SK-N-DZ (cell line): Measurements from ENCODE around the gene MMP8. TPM values are rescaled to one million over a fixed set of nuclear protein-coding genes. Genes with fewer than 3 reads are reported as not detected.
"Not testable (repeated sequence)": the region's sequence is repeated elsewhere in the genome, so short reads cannot be mapped to it uniquely, and the experiment has no call there.

Experiments
- DNase-seq: peaks from one replicate; pipeline ENCODE4 v3.0.0-alpha.2; 2015; ENCODE audit warnings: low spot score
- polyA plus RNA-seq, 2 experiments: library from polyadenylated mRNA; depleted of rRNA; stranded (reverse); fragments of >200 nt; gene quantifications; 2 replicates each; pipeline ENCODE4 v1.2.3, GENCODE V29; 2014

MMP8 gene, protein sequence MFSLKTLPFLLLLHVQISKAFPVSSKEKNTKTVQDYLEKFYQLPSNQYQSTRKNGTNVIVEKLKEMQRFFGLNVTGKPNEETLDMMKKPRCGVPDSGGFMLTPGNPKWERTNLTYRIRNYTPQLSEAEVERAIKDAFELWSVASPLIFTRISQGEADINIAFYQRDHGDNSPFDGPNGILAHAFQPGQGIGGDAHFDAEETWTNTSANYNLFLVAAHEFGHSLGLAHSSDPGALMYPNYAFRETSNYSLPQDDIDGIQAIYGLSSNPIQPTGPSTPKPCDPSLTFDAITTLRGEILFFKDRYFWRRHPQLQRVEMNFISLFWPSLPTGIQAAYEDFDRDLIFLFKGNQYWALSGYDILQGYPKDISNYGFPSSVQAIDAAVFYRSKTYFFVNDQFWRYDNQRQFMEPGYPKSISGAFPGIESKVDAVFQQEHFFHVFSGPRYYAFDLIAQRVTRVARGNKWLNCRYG
- polyA plus RNA-seq (2014; cell fraction: cytosol; rRNA removed), result not detected in 2 replicates
- polyA plus RNA-seq (2014; cell fraction: nucleus; rRNA removed), result not detected in 2 replicates

GRCh38 chr11:102724904-102725500 lies at the start of gene MMP8:
TSS of gene MMP8 (minus strand) at chr11:102724954. CDS start at chr11:102724855, 99 bp downstream.
- no peak for DNase-seq

DNA sequence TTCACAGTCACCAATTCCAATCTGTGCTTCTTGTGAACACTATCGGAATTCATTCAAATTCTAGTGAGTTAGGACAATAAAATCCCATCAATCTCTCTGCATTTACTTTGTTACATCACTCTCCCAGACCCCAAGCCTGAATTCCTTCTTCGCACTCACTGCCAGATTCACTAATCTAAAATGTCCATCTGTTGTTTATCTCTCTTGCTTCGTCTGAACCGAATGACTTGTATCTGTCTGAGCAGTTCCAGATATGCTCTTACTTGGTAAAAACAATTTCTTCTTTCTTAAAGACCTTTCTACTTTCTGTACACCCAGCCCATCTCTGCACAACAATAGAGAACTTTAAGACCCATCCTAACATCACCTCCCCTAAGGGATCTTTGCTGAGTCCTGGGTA lies 48.6 kb upstream of the MMP8 start:
- no peak for DNase-seq

DNA sequence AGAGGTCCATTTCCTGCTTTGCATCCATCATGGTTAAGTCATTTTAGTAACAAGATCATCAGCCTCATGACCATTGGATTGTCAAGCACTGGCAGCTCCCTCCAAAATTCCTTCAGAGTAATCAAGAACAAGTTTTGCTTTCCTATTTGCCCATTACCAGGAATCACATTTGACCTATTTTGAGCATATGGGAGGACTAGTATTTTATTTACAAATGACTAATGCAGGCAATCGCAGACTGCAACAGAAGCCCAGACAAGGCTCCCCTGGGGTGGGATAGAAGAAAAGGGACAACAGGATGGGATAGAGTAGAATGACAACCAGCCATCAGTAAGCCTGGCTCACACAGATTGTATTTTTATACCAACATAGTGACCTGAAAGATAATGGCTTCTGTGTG lies 46.6 kb upstream of the MMP8 start:
- no peak for DNase-seq

DNA sequence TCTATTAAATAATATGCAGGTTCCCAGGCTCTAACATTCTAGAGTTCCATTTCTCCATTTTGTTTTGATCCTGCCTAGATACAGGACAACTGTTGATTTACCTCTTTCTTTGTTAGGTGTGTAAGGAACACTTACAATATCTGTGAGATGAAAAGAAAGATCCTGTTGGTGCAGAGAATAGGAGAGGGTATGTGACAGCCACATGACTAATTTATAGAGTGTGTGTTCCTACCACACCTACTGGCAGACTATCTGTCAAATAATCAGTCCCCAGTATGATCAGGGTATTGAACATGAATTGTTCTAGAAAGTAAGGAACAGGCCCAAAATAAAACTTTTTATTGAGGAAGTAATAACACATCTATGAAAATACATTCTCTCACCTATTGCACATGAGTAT lies 45.4 kb upstream of the MMP8 start:
- DNase-seq, result no peak

DNA sequence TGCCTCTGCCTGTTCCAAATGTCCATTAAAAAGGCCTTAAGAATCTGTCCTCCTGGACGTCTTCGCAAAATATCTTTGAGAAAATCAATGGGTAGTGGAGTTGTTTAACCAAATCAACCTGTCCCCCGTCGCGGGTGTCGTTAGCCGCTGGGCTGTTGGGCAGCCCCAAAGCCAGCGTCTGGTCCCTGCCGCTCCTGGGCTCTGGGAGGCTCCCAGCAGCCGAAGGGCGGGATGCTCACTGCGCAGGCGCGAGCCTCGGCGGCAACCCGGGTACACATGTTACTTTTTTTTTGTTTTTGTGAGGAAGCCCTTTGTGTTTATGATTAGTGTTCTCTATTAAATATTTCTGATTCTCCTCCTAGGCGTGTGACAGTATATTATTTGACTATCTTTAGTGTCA lies 43.0 kb upstream of the MMP8 start:
- no peak for DNase-seq

GRCh38 chr11:102763440-102763839 lies 38.7 kb upstream of the MMP8 start:
- no peak for DNase-seq

DNA sequence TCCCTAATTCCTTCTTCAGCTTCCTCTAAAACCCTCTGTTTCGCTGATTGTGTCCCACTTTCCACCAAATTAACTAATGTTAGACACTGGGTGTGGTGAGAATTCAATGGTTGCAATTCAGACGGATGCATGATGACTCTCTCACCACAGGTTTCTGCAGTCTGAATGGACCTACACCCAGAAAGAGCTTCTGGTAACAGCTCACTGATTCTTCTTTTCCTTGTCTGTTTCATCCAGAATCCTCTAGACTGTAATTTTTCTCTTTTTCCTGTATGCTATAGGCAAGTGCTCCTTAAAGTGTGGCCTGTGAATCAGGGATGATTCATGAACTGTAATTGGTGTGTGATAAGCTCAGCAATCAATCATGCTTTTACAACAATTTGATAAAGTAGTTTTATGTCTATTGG lies 37.6 kb upstream of the MMP8 start:
- DNase-seq, result no peak

GRCh38 chr11:102761646-102762238 lies 37.0 kb upstream of the MMP8 start:
- no peak for DNase-seq

GRCh38 chr11:102760344-102761035 lies 35.7 kb upstream of the MMP8 start:
- DNase-seq, result no peak

DNA sequence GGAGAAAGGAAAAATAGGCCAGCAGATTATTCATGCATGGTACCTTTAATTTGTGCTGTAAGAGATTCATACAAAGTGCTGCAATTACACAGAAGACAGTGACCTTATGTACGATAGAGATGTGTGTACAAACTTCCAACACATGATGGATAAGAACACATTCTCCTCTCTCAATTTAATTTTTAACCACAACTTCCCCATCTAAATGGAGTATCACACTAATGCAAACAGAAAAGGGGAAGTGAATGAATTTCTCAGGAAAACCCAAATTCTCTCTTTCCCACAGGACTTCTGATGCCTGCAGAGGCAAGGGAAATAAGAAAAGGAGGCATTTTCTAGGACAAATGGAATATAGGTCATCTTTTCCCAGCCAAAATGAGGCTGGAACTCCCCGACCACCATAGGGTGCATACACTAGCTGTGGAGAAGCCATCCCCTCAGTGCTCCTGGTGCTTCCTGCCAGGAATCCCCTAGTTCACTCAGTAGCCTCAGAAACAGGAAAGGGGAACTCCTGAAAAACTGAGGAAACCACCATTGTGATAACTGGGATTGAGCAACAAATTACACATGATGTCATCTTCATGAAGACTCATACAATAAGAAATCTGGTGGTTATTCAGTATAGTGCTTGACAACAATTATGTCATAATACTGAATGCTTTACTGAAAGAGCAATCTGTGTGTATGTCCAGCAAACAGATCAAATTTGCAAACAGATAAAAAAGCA lies 33.2 kb upstream of the MMP8 start:
- no peak for DNase-seq

GRCh38 chr11:102753267-102753666 lies 28.5 kb upstream of the MMP8 start:
- DNase-seq, result no peak

DNA sequence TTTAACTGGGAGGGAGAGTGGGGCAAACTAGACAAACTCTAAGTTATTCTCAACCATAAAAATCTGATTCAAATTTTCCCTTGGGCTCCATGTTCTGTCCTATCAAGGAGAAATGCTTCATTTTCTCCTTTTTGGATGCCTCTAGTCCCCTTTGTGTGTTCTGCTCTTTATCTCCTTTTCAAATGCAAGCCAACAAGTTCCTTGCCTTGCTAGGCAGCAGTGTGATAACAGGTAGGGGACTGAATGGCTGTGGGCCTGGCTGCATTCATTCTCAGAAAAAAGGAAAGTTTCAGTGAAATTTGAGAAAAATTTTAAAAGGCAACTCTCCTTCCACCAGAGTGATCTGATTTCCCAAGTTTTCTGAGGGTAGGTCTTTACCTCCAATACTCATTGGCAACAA lies 26.9 kb upstream of the MMP8 start:
- DNase-seq, result no peak

GRCh38 chr11:102749101-102749722 lies 24.5 kb upstream of the MMP8 start:
- no peak for DNase-seq

DNA sequence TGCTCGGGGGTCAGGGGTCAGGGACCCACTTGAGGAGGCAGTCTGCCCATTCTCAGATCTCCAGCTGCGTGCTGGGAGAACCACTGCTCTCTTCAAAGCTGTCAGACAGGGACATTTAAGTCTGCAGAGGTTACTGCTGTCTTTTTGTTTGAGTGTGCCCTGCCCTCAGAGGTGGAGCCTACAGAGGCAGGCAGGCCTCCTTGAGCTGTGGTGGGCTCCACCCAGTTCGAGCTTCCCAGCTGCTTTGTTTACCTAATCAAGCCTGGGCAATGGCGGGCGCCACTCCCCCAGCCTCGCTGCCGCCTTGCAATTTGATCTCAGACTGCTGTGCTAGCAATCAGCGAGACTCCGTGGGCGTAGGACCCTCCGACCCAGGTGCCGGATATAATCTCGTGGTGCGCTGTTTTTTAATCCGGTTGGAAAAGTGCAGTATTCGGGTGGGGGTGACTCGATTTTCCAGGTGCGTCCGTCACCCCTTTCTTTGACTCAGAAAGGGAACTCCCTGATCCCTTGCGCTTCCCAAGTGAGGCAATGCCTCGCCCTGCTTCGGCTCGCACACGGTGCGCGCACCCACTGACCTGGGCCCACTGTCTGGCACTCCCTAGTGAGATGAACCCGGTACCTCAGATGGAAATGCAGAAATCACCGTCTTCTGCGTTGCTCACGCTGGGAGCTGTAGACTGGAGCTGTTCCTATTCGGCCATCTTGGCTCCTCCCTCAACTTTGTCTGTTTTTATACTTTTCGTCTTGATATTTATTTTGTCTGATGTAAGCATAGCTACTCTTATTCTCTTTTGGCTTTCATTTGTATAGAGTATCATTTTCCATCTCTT lies 22.2 kb upstream of the MMP8 start:
- not testable (repeated sequence) for DNase-seq

- DNase-seq, result no peak
These were observed 9.9 kb upstream of the MMP8 start for GRCh38 chr11:102734650-102735049.

DNA sequence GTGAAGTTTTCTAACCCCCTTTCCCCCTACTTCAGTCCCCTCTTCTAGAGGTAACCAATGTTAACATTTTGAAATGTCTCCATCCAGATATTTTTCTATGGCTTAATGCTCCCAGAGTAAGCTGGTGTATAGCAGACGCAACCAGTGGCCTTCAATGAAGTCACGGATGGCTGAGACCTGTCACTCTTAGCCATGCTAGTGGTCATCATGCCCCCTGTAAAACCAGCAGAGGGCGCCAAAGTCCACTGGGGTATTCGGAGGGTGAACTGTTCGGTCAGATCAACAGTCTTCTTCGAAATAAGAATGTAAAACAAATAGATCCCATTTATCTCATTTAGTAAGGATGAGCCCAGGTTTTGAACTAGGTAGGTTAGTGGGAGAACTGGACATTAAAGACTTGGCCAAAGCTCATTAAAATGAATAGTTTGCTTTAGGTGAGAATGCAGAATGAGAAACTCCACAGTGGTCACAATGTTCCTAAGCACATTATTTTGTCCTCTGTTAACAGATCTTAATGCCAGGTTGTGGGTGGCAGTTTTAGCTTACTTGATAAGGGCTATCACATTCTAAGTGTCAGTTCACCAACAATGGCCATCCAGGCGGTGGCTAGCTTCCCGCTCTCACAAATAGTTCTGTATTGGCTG lies 8.6 kb upstream of the MMP8 start:
- peak; percentile 16 for DNase-seq

- DNase-seq, result not testable (repeated sequence)
These were observed 6.2 kb upstream of the MMP8 start for GRCh38 chr11:102730944-102731343.

- DNase-seq, result no peak
These were observed 5.4 kb upstream of the MMP8 start for GRCh38 chr11:102729849-102730815.
